K562 (cell line): ENCODE results near the gene XRCC5. TPM values are rescaled to one million over a fixed set of nuclear protein-coding genes. Genes with fewer than 3 reads are reported as not detected.

Experiments
- ARHGAP35 ChIP-seq: fragments of 450-650 bp; IDR thresholded peaks from 2 replicates; pipeline ENCODE4 v1.6.1; 2018; ENCODE audit not compliant: partially characterized antibody
- COPS2 ChIP-seq: fragments of 450-650 bp; conservative IDR thresholded peaks from 2 replicates; pipeline ENCODE4 v1.6.1; 2016; ENCODE audit warnings: mild to moderate bottlenecking, moderate library complexity
- HDAC1 ChIP-seq, 2 experiments: fragments of 450-650 bp; IDR thresholded peaks; 2 replicates each; pipeline ENCODE4 v1.6.1; 2016 to 2017; ENCODE audit warnings: inconsistent platforms in 1 of 2, mild to moderate bottlenecking in 1 of 2, moderate library complexity in 1 of 2
- HOMEZ ChIP-seq: fragments of 250-450 bp; sonication (Bioruptor Pico); IDR thresholded peaks from 2 replicates; pipeline ENCODE4 v1.4.0; 2020; ENCODE audit warnings: mild to moderate bottlenecking, moderate library complexity
- KAT2B ChIP-seq: IDR thresholded peaks from one replicate; pipeline ENCODE4 v1.6.1; 2012; ENCODE audit warnings: low read depth, mild to moderate bottlenecking, control low read depth, inconsistent platforms, low read length, moderate library complexity
- MED1 ChIP-seq: sonication (generic); formaldehyde crosslinking; IDR thresholded peaks from 2 replicates; pipeline ENCODE4 v1.8.1; 2023; ENCODE audit warnings: missing genetic modification reagents, borderline replicate concordance
- MXI1 ChIP-seq: IDR thresholded peaks from 2 replicates; pipeline ENCODE4 v1.6.1; 2011; ENCODE audit warnings: low read depth, mild to moderate bottlenecking, improper control_type of control experiment, low read length
- NFXL1 ChIP-seq: fragments of 450-650 bp; formaldehyde crosslinking; IDR thresholded peaks from 2 replicates; pipeline ENCODE4 v1.4.0; 2021; ENCODE audit warnings: mild to moderate bottlenecking
- POLR2AphosphoS5 ChIP-seq: IDR thresholded peaks from 2 replicates; pipeline ENCODE4 v1.6.1; 2011; ENCODE audit warnings: mild to moderate bottlenecking, low read depth, low read length, moderate library complexity; ENCODE audit not compliant: control insufficient read depth, insufficient read depth
- TEAD1 ChIP-seq, 2 experiments: fragments of 450-650 bp in 1 of 2; sonication (generic) in 1 of 2; formaldehyde crosslinking; IDR thresholded peaks; 2 replicates each; pipeline versions ENCODE4 v1.4.0 to v1.8.0; 2020 to 2022; ENCODE audit warnings: mild to moderate bottlenecking in 2 of 2, missing genetic modification reagents in 1 of 2
- TSHZ1 ChIP-seq: fragments of 250-450 bp; sonication (Bioruptor Pico); IDR thresholded peaks from 2 replicates; pipeline ENCODE4 v1.4.0; 2020; ENCODE audit warnings: mild to moderate bottlenecking, moderate library complexity
- YY1 ChIP-seq, 3 experiments: IDR thresholded peaks; 2 replicates each; pipeline ENCODE4 v1.6.1; 2011; ENCODE audit warnings: low read length in 2 of 3, mild to moderate bottlenecking in 2 of 3, moderate library complexity in 2 of 3, borderline replicate concordance in 1 of 3, control low read depth in 1 of 3, low read depth in 1 of 3; ENCODE audit not compliant: insufficient read depth in 3 of 3, insufficient replicate concordance in 2 of 3, control insufficient read depth in 1 of 3, insufficient read length in 1 of 3; ENCODE audit errors: extremely low read depth in 1 of 3
- ZBTB7A ChIP-seq: IDR thresholded peaks from 2 replicates; pipeline ENCODE4 v1.6.1; 2011; ENCODE audit warnings: low read depth, mild to moderate bottlenecking, low read length, moderate library complexity, borderline replicate concordance; ENCODE audit not compliant: control insufficient read depth
- ZFPM2 ChIP-seq: fragments of 250-450 bp; sonication (Bioruptor Pico); IDR thresholded peaks from 2 replicates; pipeline ENCODE4 v1.5.1; 2022; ENCODE audit warnings: mild to moderate bottlenecking
- ZNF41 ChIP-seq: fragments of 250-450 bp; sonication (Bioruptor Pico); conservative IDR thresholded peaks from 2 replicates; pipeline ENCODE4 v1.4.0; 2020; ENCODE audit warnings: mild to moderate bottlenecking
- ZNF644 ChIP-seq: fragments of 200-800 bp; sonication (Bioruptor generic); IDR thresholded peaks from 2 replicates; pipeline ENCODE4 v1.6.1; 2016; ENCODE audit warnings: low read depth, missing genetic modification characterization, missing compliant biosample characterization
- polyA plus RNA-seq, 8 experiments: library from polyadenylated mRNA; depleted of rRNA in 4 of 8; stranded (reverse) in 5 of 8; unstranded in 3 of 8; fragments of >200 nt; fragmentation: Nextera tagmentation in 2 of 8; fragmentation: Illumina TruSeq in 1 of 8; extraction: Ambion mirVana in 2 of 8; extraction: Trizol in 1 of 8; gene quantifications; 2 replicates each; pipeline versions ENCODE4 v1.2.1 to v1.2.3, GENCODE V29; 2011 to 2014; ENCODE audit warnings: inconsistent platforms in 1 of 8, missing spikeins in 1 of 8
- total RNA-seq, 7 experiments: library from RNA; depleted of rRNA in 6 of 7; stranded (reverse); fragments of >200 nt in 6 of 7; fragmentation: Illumina TruSeq in 2 of 7; extraction: Trizol in 2 of 7; gene quantifications; 2 replicates each; pipeline versions ENCODE4 v1.2.1 to v1.2.3, GENCODE V29; 2011 to 2021; ENCODE audit warnings: low replicate concordance in 1 of 7
- TF ChIP-seq, protein P1 (sequence below): sonication (generic); formaldehyde crosslinking; IDR thresholded peaks from 2 replicates; pipeline ENCODE4 v1.8.0; 2022; ENCODE audit warnings: missing genetic modification reagents, mild to moderate bottlenecking, moderate library complexity, borderline replicate concordance

The XRCC5 gene
- total and polyA plus RNA-seq, 9 of the 15 experiments (the other 6 are each of a cell fraction or from before 2014, with no cell fraction given), result 168 to 551 (median 297) TPM

DNA sequence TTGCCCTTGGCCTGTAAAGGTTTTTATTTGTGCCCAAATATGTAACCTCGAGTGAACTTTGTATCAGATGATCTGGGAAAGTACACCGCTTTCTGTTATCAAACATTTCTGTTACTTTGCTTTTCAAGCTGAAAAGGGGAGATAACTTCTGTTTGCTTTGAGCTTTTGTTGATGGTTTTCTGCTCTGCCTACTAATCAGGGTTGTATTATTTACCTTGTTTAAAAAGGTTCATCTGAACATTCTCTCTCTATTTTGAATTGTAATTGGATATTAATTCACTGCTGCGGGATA lies 79.4 kb downstream of the XRCC5 start (continued):
- TF ChIP-seq ARHGAP35 (no peak), POLR2AphosphoS5 (0 out of 2 replicates have a peak, but pooled peaks have one; percentile 22), HDAC1 (IDR thresholded peaks at IDR 0.05) (peak in 1 of 2 experiments; percentile 78; a peak in 2 of 4 replicates), TSHZ1 (no peak), TEAD1 (CRISPR knock-in tag; IDR thresholded peaks at IDR 0.05) (no peak), MED1 (no peak), YY1 (IDR thresholded peaks at IDR 0.05; ENCODE audit: borderline replicate concordance in 1 of 3, control insufficient read depth in 1 of 3, extremely low read depth in 1 of 3, insufficient read depth in 3 of 3, insufficient read length in 1 of 3, insufficient replicate concordance in 2 of 3, low read depth in 1 of 3, low read length in 2 of 3) (no peak), MXI1 (no peak), ZNF644 (tag) (no peak), ZNF41 (CRISPR knock-in tag) (no peak), ZFPM2 (no peak), HOMEZ (CRISPR knock-in tag) (no peak), KAT2B (no peak), NFXL1 (CRISPR knock-in tag) (no peak), COPS2 (no peak), ZBTB7A (no peak)
- TF ChIP-seq, protein P1, sequence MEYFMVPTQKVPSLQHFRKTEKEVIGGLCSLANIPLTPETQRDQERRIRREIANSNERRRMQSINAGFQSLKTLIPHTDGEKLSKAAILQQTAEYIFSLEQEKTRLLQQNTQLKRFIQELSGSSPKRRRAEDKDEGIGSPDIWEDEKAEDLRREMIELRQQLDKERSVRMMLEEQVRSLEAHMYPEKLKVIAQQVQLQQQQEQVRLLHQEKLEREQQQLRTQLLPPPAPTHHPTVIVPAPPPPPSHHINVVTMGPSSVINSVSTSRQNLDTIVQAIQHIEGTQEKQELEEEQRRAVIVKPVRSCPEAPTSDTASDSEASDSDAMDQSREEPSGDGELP, result no peak
